ENCODE data around the gene UCKL1. TPM values are rescaled to one million over a fixed set of nuclear protein-coding genes. Genes with fewer than 3 reads are reported as not detected.

The UCKL1 gene
- total RNA-seq, 1 experiment from 2014 or later, result 47.4 TPM

- Histone ChIP-seq H3K4me1 (ENCODE audit: control insufficient read depth, insufficient read depth, low read length) (peaks cover 27% of the 10 kb centered on the region), H3K27me3 (ENCODE audit: control insufficient read depth, insufficient read depth, low read length) (no peaks in the 10 kb centered on the region), H3K9me3 (ENCODE audit: control insufficient read depth, insufficient read depth, low read depth, low read length) (no peaks in the 10 kb centered on the region), H3K27ac (ENCODE audit: low read length) (peak within 1 kb of the TSS; percentile 68), H3K36me3 (ENCODE audit: control insufficient read depth, insufficient read depth, low read length) (no peaks in the 10 kb centered on the region; the same call in 1 of the 2 replicates), H3K4me3 (ENCODE audit: low read depth in 2 of 2, low read length in 2 of 2) (peak within 1 kb of the TSS; percentile 58 to 67)
- in situ Hi-C loops (cut with HindIII; ENCODE audit: low pct_unique_long_range_greater_than_20kb, low sequenced_read_pairs), result no loop called here
- ChIA-PET CTCF (no interaction called here), POLR2A (no interaction called here)
- TF ChIP-seq TCF7L2 (IDR thresholded peaks at IDR 0.05; ENCODE audit: low read depth, low read length) (no peak), REST (IDR thresholded peaks at IDR 0.05; ENCODE audit: insufficient read depth in 1 of 2, low read depth in 2 of 2, low read length in 1 of 2) (no peak), SIN3A (IDR thresholded peaks at IDR 0.05; ENCODE audit: borderline replicate concordance, insufficient read depth, low read depth, low read length) (peak; percentile 70; the same call in 1 of the 2 replicates), POLR2AphosphoS5 (IDR thresholded peaks at IDR 0.05; ENCODE audit: low read depth, low read length) (no peak), CTCF (IDR thresholded peaks at IDR 0.05) (no peak)
- BruUV-seq (replicated peaks), result no TSS peak
- intact Hi-C loops (cut with micrococcal nuclease; ENCODE audit: unreplicated experiment), result no loop called here
- DNase-seq (ENCODE audit: low read depth, low spot score) (no peak), ATAC-seq (peak; percentile 49)
Measured at GRCh38 chr20:63969838-63970713, 13.9 kb upstream of the UCKL1 start, which contains the start of gene ZNF512B. Gene ZNF512B, minus strand, starts transcription at chr20:63969930. Its CDS starts 1,980 bp downstream, at chr20:63967950.

GRCh38 chr20:63968928-63969760 is 12.9 kb upstream of the UCKL1 start:
- ATAC-seq (peak; percentile 4; the same call in 1 of the 2 replicates), DNase-seq (ENCODE audit: low read depth, low spot score) (no peak)
- Histone ChIP-seq H3K27ac (ENCODE audit: low read length) (peak overlapping the region; percentile 68; the same call in 1 of the 2 replicates), H3K36me3 (ENCODE audit: control insufficient read depth, insufficient read depth, low read length) (no peaks in the 10 kb centered on the region; the same call in 1 of the 2 replicates), H3K9me3 (ENCODE audit: control insufficient read depth, insufficient read depth, low read depth, low read length) (no peaks in the 10 kb centered on the region), H3K4me1 (ENCODE audit: control insufficient read depth, insufficient read depth, low read length) (peaks cover 17% of the 10 kb centered on the region), H3K4me3 (ENCODE audit: low read depth in 2 of 2, low read length in 2 of 2) (peak overlapping the region; percentile 58 to 59), H3K27me3 (ENCODE audit: control insufficient read depth, insufficient read depth, low read length) (no peaks in the 10 kb centered on the region)
- intact Hi-C loops (cut with micrococcal nuclease; ENCODE audit: unreplicated experiment) (no loop called here), in situ Hi-C loops (cut with HindIII; ENCODE audit: low pct_unique_long_range_greater_than_20kb, low sequenced_read_pairs) (no loop called here)
- BruUV-seq (replicated peaks), result no TSS peak
- ChIA-PET CTCF (no interaction called here), POLR2A (no interaction called here)
- TF ChIP-seq SIN3A (IDR thresholded peaks at IDR 0.05; ENCODE audit: borderline replicate concordance, insufficient read depth, low read depth, low read length) (no peak; the same call in 1 of the 2 replicates), CTCF (IDR thresholded peaks at IDR 0.05) (no peak), REST (IDR thresholded peaks at IDR 0.05; ENCODE audit: insufficient read depth in 1 of 2, low read depth in 2 of 2, low read length in 1 of 2) (no peak), TCF7L2 (IDR thresholded peaks at IDR 0.05; ENCODE audit: low read depth, low read length) (no peak), POLR2AphosphoS5 (IDR thresholded peaks at IDR 0.05; ENCODE audit: low read depth, low read length) (no peak)
